HCT116 (cell line): ENCODE measurements around the gene FAM228A. TPM values are rescaled to one million over a fixed set of nuclear protein-coding genes. Genes with fewer than 3 reads are reported as not detected.

Source experiments
- ATAC-seq: fragments of 200-7000 bp; cut with Tn5 transposase; 2 replicates; pipeline ENCODE4 v1.9.1; 2020; ENCODE audit warnings: mild to moderate bottlenecking, moderate library complexity
- BruUV-seq: library from RNA; stranded (reverse); fragments of 400-500 nt; replicated peaks from 2 replicates; lab custom pipeline; 2021; lab: Mats Ljungman, UMichigan
- CTCF ChIA-PET: fragments of 300-600 bp; sonication (Branson Sonifier 250); formaldehyde crosslinking; loops from one replicate; lab custom pipeline; 2021; ENCODE audit warnings: antibody characterized with exemption; lab: Charles Lee
- POLR2A ChIA-PET: fragments of 300-600, 350-600 bp; sonication (Branson Sonifier 250); formaldehyde crosslinking; loops from one replicate; lab custom pipeline; 2021; ENCODE audit warnings: antibody characterized with exemption; lab: Charles Lee
- RAD21 ChIA-PET, 2 experiments: fragments of 300-600 bp; sonication (Branson Sonifier 250); formaldehyde crosslinking; loops; one replicate each; lab custom pipeline; 2023; ENCODE audit warnings: low total read pairs in 2 of 2; ENCODE audit not compliant: uncharacterized antibody in 2 of 2, unreplicated experiment in 2 of 2, low non-redundant PET in 1 of 2; lab: Charles Lee
- DNase-seq: peaks from one replicate; pipeline ENCODE4 v3.0.0-alpha.2; 2010; ENCODE audit warnings: low read depth, low spot score
- H2AFZ ChIP-seq: fragments of 200-600 bp; shearing (Covaris generic), sonication (generic); 2 replicates; pipeline ENCODE4 v1.6.1; 2017; ENCODE audit warnings: low read depth, mixed run types, mixed read lengths, antibody characterized with exemption, low read length; ENCODE audit not compliant: poor library complexity, severe bottlenecking
- H3K27ac ChIP-seq: 2 replicates; pipeline ENCODE4 v1.5.1; 2012; ENCODE audit warnings: low read depth, low read length
- H3K27me3 ChIP-seq: fragments of 200-600 bp; sonication (generic); 2 replicates; pipeline ENCODE4 v1.6.1; 2016; ENCODE audit warnings: mixed run types, low read length, mixed read lengths; ENCODE audit not compliant: insufficient read depth
- H3K36me3 ChIP-seq, 2 experiments: fragments of 200-500 bp in 1 of 2; fragments of 200-600 bp in 1 of 2; sonication (Bioruptor generic) in 1 of 2; sonication (generic) in 1 of 2; 2 replicates each; pipeline versions ENCODE4 v1.5.1 to v1.6.1; 2014 to 2016; ENCODE audit warnings: low read length in 2 of 2, inconsistent platforms in 1 of 2, mixed read lengths in 1 of 2, mixed run types in 1 of 2; ENCODE audit not compliant: insufficient read depth in 2 of 2, control insufficient read depth in 1 of 2
- H3K4me1 ChIP-seq, 2 experiments: fragments of 200-600 bp in 1 of 2; sonication (generic) in 1 of 2; 2 replicates each; pipeline versions ENCODE4 v1.5.1 to v1.6.1; 2012 to 2017; ENCODE audit warnings: low read length in 2 of 2, inconsistent platforms in 1 of 2, mild to moderate bottlenecking in 1 of 2, mixed read lengths in 1 of 2, mixed run types in 1 of 2, moderate library complexity in 1 of 2; ENCODE audit not compliant: insufficient read depth in 2 of 2, control insufficient read depth in 1 of 2
- H3K4me2 ChIP-seq: fragments of 200-600 bp; sonication (generic); 2 replicates; pipeline ENCODE4 v1.6.1; 2017; ENCODE audit warnings: mixed run types, low read length, mixed read lengths
- H3K4me3 ChIP-seq, 2 experiments: fragments of 200-600 bp in 1 of 2; sonication (generic) in 1 of 2; replicated peaks in 1 of 2; 2 replicates each; pipeline ENCODE4 v1.5.1; 2011 to 2016; ENCODE audit warnings: low read length in 2 of 2, control low read depth in 1 of 2, low read depth in 1 of 2, mild to moderate bottlenecking in 1 of 2, mixed read lengths in 1 of 2, mixed run types in 1 of 2
- H3K79me2 ChIP-seq: fragments of 200-600 bp; sonication (generic); 2 replicates; pipeline ENCODE4 v1.6.1; 2017; ENCODE audit warnings: mild to moderate bottlenecking, mixed run types, low read length, moderate library complexity, mixed read lengths; ENCODE audit not compliant: insufficient read depth
- H3K9ac ChIP-seq: fragments of 200-600 bp; sonication (generic); 2 replicates; pipeline ENCODE4 v1.6.1; 2016; ENCODE audit warnings: low read length, mixed read lengths
- H3K9me2 ChIP-seq: fragments of 200-600 bp; sonication (generic), shearing (Covaris generic); 2 replicates; pipeline ENCODE4 v1.6.1; 2017; ENCODE audit warnings: mixed run types, mild to moderate bottlenecking, moderate library complexity; ENCODE audit not compliant: insufficient read depth
- H3K9me3 ChIP-seq, 2 experiments: fragments of 200-500 bp in 1 of 2; fragments of 200-600 bp in 1 of 2; sonication (Bioruptor generic) in 1 of 2; sonication (generic) in 1 of 2; 2 replicates each; pipeline ENCODE4 v1.6.1; 2014 to 2017; ENCODE audit warnings: low read length in 2 of 2, mixed read lengths in 2 of 2, inconsistent platforms in 1 of 2, low read depth in 1 of 2, mild to moderate bottlenecking in 1 of 2, mixed run types in 1 of 2, moderate library complexity in 1 of 2; ENCODE audit not compliant: control insufficient read depth in 1 of 2, insufficient read depth in 1 of 2
- H4K20me1 ChIP-seq: fragments of 200-600 bp; sonication (generic), shearing (Covaris generic); 2 replicates; pipeline ENCODE4 v1.6.1; 2017; ENCODE audit warnings: mixed run types, mild to moderate bottlenecking, moderate library complexity; ENCODE audit not compliant: insufficient read depth
- ATF3 ChIP-seq: IDR thresholded peaks from 2 replicates; pipeline ENCODE4 v1.6.1; 2012
- EGR1 ChIP-seq: IDR thresholded peaks from 2 replicates; pipeline ENCODE4 v1.6.1; 2012; ENCODE audit warnings: low read depth
- ELF1 ChIP-seq: IDR thresholded peaks from 2 replicates; pipeline ENCODE4 v1.6.1; 2012; ENCODE audit warnings: low read depth, borderline replicate concordance
- EZH2phosphoT487 ChIP-seq: fragments of 200-600 bp; IDR thresholded peaks from 2 replicates; pipeline ENCODE4 v1.6.1; 2018; ENCODE audit warnings: antibody characterized with exemption, borderline replicate concordance
- JUND ChIP-seq: IDR thresholded peaks from 2 replicates; pipeline ENCODE4 v1.6.1; 2012
- MAX ChIP-seq: IDR thresholded peaks from 2 replicates; pipeline ENCODE4 v1.6.1; 2012
- POLR2A ChIP-seq: IDR thresholded peaks from 2 replicates; pipeline ENCODE4 v1.7.0; 2011; ENCODE audit warnings: borderline replicate concordance; ENCODE audit not compliant: insufficient read depth, insufficient read length; ENCODE audit errors: extremely low read depth
- POLR2AphosphoS5 ChIP-seq: IDR thresholded peaks from 2 replicates; pipeline ENCODE4 v1.6.1; 2011; ENCODE audit warnings: mild to moderate bottlenecking, low read depth, low read length, moderate library complexity
- RAD21 ChIP-seq: IDR thresholded peaks from 2 replicates; pipeline ENCODE4 v1.6.1; 2012; ENCODE audit warnings: low read depth, mild to moderate bottlenecking
- SIN3A ChIP-seq: IDR thresholded peaks from 2 replicates; pipeline ENCODE4 v1.6.1; 2012; ENCODE audit warnings: low read depth
- SP1 ChIP-seq: IDR thresholded peaks from 2 replicates; pipeline ENCODE4 v1.6.1; 2012; ENCODE audit warnings: low read depth
- SRF ChIP-seq: IDR thresholded peaks from 2 replicates; pipeline ENCODE4 v1.6.1; 2012; ENCODE audit warnings: low read depth
- TCF7L2 ChIP-seq: IDR thresholded peaks from 2 replicates; pipeline ENCODE4 v1.7.0; 2011; ENCODE audit warnings: borderline replicate concordance, inconsistent platforms; ENCODE audit not compliant: insufficient read depth, insufficient read length; ENCODE audit errors: extremely low read depth
- ZBTB33 ChIP-seq: IDR thresholded peaks from 2 replicates; pipeline ENCODE4 v1.6.1; 2011; ENCODE audit warnings: mild to moderate bottlenecking, low read length, moderate library complexity; ENCODE audit not compliant: insufficient replicate concordance; ENCODE audit errors: extremely low read depth
- ZNF274 ChIP-seq: fragments of 200-500 bp; sonication (Bioruptor generic); IDR thresholded peaks from 2 replicates; pipeline ENCODE4 v1.6.1; 2014; ENCODE audit warnings: mild to moderate bottlenecking, low read depth, low read length, inconsistent platforms
- intact Hi-C: fragments of 100-400 bp; cut with micrococcal nuclease; formaldehyde crosslinking; loops from 2 replicates; pipeline ENCODE4 v1.10.0; 2022
- total RNA-seq: library from RNA; stranded (reverse); gene quantifications from one replicate; pipeline ENCODE4 v1.2.1, GENCODE V29; 2021; ENCODE audit not compliant: unreplicated experiment

Gene FAM228A
- total RNA-seq, 1 experiment from 2014 or later, result not detected

GRCh38 chr2:24179683-24180082, 4.8 kb downstream of the FAM228A start:
- H3K36me3 ChIP-seq, result no peaks in the 10 kb centered on the region
- ChIA-PET RAD21 (no interaction called here), POLR2A (interaction anchor here (0.7 kb wide), 1 partner anchor 12 kb away, joined by 3 read pairs; no protein-coding TSS in a partner anchor), CTCF (no interaction called here)
- no peak overlapping the region for H2AFZ ChIP-seq
- no peak overlapping the region for H3K4me2 ChIP-seq
- no peaks in the 10 kb centered on the region for H4K20me1 ChIP-seq
- H3K79me2 ChIP-seq, result no peaks in the 10 kb centered on the region
- no peaks in the 10 kb centered on the region; a peak in 1 of 4 replicates for H3K4me1 ChIP-seq
- DNase-seq (no peak), ATAC-seq (no peak)
- TF ChIP-seq SP1 (no peak), SIN3A (no peak), EGR1 (no peak), TCF7L2 (no peak), ZBTB33 (no peak), ELF1 (no peak), JUND (no peak), POLR2AphosphoS5 (no peak)
- H3K9me3 ChIP-seq, result no peaks in the 10 kb centered on the region
- no peaks in the 10 kb centered on the region for H3K9me2 ChIP-seq
- H3K27ac ChIP-seq, result no peak overlapping the region
- H3K4me3 ChIP-seq, result no peak overlapping the region
- intact Hi-C loops, result no loop called here
- no peaks in the 10 kb centered on the region for H3K27me3 ChIP-seq
- H3K9ac ChIP-seq, result no peak overlapping the region
- no TSS peak for BruUV-seq

- H3K27ac ChIP-seq, result no peak overlapping the region
- no peak overlapping the region for H3K4me2 ChIP-seq
- BruUV-seq, result no TSS peak
- H3K9ac ChIP-seq, result no peak overlapping the region
- no peak overlapping the region for H3K4me3 ChIP-seq
- RAD21 ChIA-PET, result no interaction called here
- TF ChIP-seq SRF (no peak), TCF7L2 (no peak), ATF3 (no peak), POLR2A (no peak), SP1 (no peak), RAD21 (no peak), ZBTB33 (no peak), MAX (no peak), ZNF274 (no peak), ELF1 (no peak), EZH2phosphoT487 (no peak)
- no peaks in the 10 kb centered on the region for H3K9me2 ChIP-seq
- CTCF ChIA-PET, result no interaction called here
- H3K4me1 ChIP-seq, result no peaks in the 10 kb centered on the region; a peak in 1 of 4 replicates
- no peaks in the 10 kb centered on the region for H4K20me1 ChIP-seq
- no peaks in the 10 kb centered on the region for H3K9me3 ChIP-seq
- H3K79me2 ChIP-seq, result no peaks in the 10 kb centered on the region
- POLR2A ChIA-PET, result interaction anchor here (0.5 kb wide), 1 partner anchor 94 kb away, joined by 5 read pairs; no protein-coding TSS in a partner anchor
- ATAC-seq, result no peak
- intact Hi-C loops, result no loop called here
- H3K36me3 ChIP-seq, result no peaks in the 10 kb centered on the region
- no peak overlapping the region for H2AFZ ChIP-seq
- no peak for DNase-seq
- no peaks in the 10 kb centered on the region for H3K27me3 ChIP-seq
Measured at GRCh38 chr2:24181849-24182248, 7.0 kb downstream of the FAM228A start.
